NCI-H146 treated with DMSO at 0.1 percent for 48 hours (cell line): ENCODE data around the gene CTCFL.

Experiments used
- DNase-seq: peaks from one replicate; lab custom pipeline; 2025; ENCODE audit not compliant: unreplicated experiment; lab: John Stamatoyannopoulos, UW

The CTCFL gene

GRCh38 chr20:57448764-57449354, 76.1 kb downstream of the CTCFL start:
- DNase-seq: no peak
